ENCODE measurements around the gene CIROP.

The CIROP gene

DNA sequence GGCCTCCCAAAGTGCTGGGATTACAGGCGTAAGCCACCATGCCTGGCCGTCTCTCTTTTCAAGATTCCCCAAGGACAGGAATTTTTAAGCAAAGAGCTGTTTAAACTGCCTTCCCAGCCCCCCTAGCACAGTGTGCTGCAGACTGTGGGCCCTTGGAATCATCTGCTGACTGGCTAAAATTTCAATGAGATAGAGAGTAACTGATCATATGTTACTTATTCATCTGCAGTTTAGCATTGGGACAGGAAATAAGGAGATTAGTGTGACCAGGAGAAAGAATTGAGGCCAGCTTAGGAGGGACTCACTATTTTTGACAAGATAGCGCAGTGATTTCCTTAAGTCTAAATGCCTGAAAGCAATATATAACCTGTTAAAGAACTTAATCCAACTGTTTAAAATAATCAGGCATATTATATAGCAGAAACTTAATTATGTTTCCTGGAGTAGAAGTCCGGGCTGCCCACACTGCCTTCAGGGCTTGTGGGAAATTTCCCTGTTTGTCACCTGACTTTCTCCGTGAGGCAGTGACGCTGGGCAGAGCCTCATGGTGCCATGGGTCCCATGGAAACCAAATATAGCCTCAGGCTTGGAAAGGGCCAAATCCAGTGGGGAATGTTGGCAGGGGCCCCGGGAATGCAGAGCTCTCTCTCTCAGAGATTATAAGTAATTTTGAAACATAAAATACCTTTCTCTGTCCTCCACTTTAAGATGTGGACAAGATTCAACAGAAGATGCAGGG, 37.1 kb upstream of the CIROP start:
- TF ChIP-seq JUND (IDR thresholded peaks at IDR 0.05; ENCODE audit: low read depth), result no peak
- peak; percentile 28 to 91 for DNase-seq (ENCODE audit: low read depth in 1 of 2, low spot score in 1 of 2)
- in situ Hi-C loops (cut with HindIII; ENCODE audit: low pct_unique_long_range_greater_than_20kb, low sequenced_read_pairs), result no loop called here

- no peak for DNase-seq (ENCODE audit: low read depth in 1 of 2, low spot score in 1 of 2)
- in situ Hi-C loops (cut with HindIII; ENCODE audit: low pct_unique_long_range_greater_than_20kb, low sequenced_read_pairs), result no loop called here
- TF ChIP-seq JUND (IDR thresholded peaks at IDR 0.05; ENCODE audit: low read depth), result no peak
Measured at GRCh38 chr14:23140371-23140770, 35.6 kb upstream of the CIROP start.

- in situ Hi-C loops (cut with HindIII; ENCODE audit: low pct_unique_long_range_greater_than_20kb, low sequenced_read_pairs), result no loop called here
- no peak for DNase-seq (ENCODE audit: low read depth in 1 of 2, low spot score in 1 of 2)
- no peak for TF ChIP-seq JUND (IDR thresholded peaks at IDR 0.05; ENCODE audit: low read depth)
Measured at GRCh38 chr14:23139874-23140273, 35.1 kb upstream of the CIROP start.

GRCh38 chr14:23137813-23138535, 33.2 kb upstream of the CIROP start:
- no peak for TF ChIP-seq JUND (IDR thresholded peaks at IDR 0.05; ENCODE audit: low read depth)
- in situ Hi-C loops (cut with HindIII; ENCODE audit: low pct_unique_long_range_greater_than_20kb, low sequenced_read_pairs), result no loop called here
- no peak for DNase-seq (ENCODE audit: low read depth in 1 of 2, low spot score in 1 of 2)

DNA sequence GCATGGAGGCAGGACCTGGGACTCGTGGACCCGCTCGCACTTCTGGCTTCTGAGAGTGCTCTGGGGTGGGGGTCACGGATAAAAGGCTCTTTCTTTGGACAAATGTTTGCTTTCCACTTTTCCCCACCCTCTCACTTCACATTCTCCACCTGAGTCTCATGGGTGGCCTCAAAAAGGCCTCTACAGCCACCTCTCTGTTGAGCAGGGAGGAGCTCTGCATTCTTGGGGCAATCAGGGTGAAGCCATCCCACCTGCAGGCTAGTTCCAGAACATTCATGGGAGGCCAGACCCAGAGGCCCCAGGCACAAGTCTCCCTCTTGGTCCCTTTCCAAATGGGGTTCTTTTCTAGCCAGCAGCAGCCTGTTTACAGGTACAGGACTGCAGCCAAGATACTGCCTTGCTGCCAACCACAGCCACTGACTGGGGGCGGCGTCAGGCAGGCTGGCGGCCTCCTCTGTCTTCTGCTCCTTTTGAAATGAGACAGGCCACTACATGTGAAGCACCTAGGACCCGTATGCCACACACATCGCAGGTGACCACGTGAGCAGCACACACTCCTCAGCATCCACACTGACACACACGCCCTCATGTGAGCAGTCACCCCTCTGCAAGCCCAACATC, 32.5 kb upstream of the CIROP start:
- in situ Hi-C loops (cut with HindIII; ENCODE audit: low pct_unique_long_range_greater_than_20kb, low sequenced_read_pairs), result no loop called here
- no peak for DNase-seq (ENCODE audit: low read depth in 1 of 2, low spot score in 1 of 2)
- no peak for TF ChIP-seq JUND (IDR thresholded peaks at IDR 0.05; ENCODE audit: low read depth)

DNA sequence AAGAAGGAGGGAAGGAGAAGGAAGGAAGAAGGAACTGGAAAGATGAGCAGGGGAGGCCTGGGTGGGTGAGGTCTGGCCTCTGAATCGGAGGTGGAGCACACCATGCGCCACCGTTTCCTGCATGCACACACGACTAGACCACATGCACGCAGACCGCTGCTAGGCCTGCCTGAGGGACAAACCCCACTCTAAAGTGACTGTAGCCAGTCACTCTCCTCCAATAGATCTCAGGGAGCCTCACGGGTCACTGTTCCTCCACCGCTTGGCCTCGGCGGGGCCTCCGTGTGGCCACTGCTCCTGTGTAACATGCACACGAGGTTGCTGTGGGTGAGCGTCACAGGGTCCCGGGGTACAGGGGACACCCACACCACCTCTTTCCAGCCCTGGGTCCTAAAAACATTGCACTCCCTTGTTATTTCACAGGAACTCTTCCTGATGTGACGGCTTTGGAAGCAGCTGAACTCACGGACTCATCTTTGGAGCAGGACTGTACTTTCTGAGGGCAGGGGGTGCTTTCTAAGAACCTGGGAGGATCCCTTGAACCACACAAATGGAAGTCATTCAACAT, 31.9 kb upstream of the CIROP start:
- DNase-seq (ENCODE audit: low read depth in 1 of 2, low spot score in 1 of 2), result no peak
- no peak for TF ChIP-seq JUND (IDR thresholded peaks at IDR 0.05; ENCODE audit: low read depth)
- in situ Hi-C loops (cut with HindIII; ENCODE audit: low pct_unique_long_range_greater_than_20kb, low sequenced_read_pairs), result no loop called here

- TF ChIP-seq JUND (IDR thresholded peaks at IDR 0.05; ENCODE audit: low read depth), result no peak
- DNase-seq (ENCODE audit: low read depth in 1 of 2, low spot score in 1 of 2), result no peak
- in situ Hi-C loops (cut with HindIII; ENCODE audit: low pct_unique_long_range_greater_than_20kb, low sequenced_read_pairs), result no loop called here
Measured at GRCh38 chr14:23132970-23133369, 28.2 kb upstream of the CIROP start.

- in situ Hi-C loops (cut with HindIII; ENCODE audit: low pct_unique_long_range_greater_than_20kb, low sequenced_read_pairs), result no loop called here
- no peak for DNase-seq (ENCODE audit: low read depth in 1 of 2, low spot score in 1 of 2)
- no peak for TF ChIP-seq JUND (IDR thresholded peaks at IDR 0.05; ENCODE audit: low read depth)
Measured at GRCh38 chr14:23131482-23131881, 26.7 kb upstream of the CIROP start.

DNA sequence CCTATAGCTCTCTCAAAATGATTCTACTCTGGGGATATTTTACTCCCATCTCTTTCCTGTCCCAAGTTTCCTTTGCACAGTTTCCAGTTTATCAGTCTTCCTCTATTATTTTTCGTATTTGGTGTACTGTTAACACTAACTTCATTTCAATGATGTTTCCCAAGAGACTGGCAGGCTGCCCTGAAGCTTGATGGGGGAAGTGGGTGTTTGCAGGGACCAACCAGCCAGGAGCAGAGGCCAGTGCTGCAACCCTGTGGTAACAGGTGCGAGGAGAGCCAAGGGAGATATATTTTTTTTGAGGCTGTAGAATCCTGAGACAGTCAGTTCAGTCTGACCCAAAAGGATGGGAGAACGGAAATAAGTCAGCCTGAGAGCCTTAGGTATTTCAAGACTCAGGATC, 26.1 kb upstream of the CIROP start:
- in situ Hi-C loops (cut with HindIII; ENCODE audit: low pct_unique_long_range_greater_than_20kb, low sequenced_read_pairs), result no loop called here
- no peak for TF ChIP-seq JUND (IDR thresholded peaks at IDR 0.05; ENCODE audit: low read depth)
- no peak for DNase-seq (ENCODE audit: low read depth in 1 of 2, low spot score in 1 of 2)

DNA sequence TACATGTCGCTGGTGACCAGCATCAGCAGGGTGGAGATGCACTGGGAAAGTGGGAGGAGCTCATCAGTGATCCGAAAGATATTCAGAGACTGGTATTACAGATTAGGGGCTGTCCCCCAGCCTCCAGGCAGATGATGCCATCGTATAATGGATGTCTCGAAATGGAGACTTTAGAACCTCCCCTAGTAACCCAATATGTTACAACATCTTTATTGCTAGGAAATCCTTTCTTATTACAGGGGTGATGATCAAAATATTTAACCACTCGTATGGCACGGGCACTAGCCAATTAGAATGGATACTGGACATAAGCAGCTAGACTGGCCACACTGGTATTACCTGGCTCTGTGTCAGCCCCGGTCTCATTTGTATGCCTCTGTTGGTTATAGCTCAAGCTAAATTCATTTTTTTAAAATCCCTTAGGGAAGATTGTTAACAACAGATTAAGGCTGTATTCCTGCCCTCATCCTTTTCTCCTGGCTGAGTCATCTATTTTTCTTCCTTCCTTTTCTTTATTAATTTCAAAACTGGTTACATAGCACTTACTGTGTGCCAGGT, 25.0 kb upstream of the CIROP start:
- no peak for TF ChIP-seq JUND (IDR thresholded peaks at IDR 0.05; ENCODE audit: low read depth)
- in situ Hi-C loops (cut with HindIII; ENCODE audit: low pct_unique_long_range_greater_than_20kb, low sequenced_read_pairs), result no loop called here
- peak; percentile 75 to 90 for DNase-seq (ENCODE audit: low read depth in 1 of 2, low spot score in 1 of 2)

DNA sequence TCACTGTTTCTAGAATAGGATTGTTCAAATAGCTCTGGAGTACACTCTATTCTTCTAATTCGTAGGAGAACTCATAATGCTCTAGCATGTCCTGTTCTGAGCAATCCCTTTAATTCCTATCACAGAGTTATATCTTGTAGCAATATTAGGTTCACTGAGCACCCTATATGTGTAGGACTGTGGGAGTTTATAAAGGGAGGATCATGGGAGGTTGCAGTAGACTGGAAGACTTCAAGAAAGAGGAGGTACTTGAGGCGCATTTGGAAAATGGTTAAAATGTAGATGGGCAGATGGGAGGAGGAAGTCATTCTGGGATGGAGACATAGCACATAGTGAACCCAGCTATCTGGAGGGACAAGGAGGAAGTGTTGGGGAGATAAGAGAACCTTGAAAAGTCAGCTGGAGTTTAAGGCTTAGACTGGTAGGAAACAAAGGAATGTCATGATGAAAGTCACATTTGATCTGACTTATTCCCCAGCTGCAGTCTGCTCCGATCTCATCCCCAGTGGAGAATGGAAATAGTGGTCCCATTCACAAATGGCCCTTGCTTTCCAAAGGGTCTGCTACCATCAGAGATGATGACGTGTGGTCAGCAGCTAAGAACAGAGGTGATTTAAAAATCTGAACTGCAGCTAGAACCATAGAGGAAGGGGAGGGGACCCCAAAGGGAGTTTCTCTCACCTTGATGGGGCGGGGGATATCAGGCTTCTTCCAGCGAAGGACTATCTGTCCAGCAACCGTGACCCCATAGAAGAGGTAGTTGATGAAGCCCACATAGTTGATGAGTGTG, 24.4 kb upstream of the CIROP start:
- no peak for TF ChIP-seq JUND (IDR thresholded peaks at IDR 0.05; ENCODE audit: low read depth)
- no peak for DNase-seq (ENCODE audit: low read depth in 1 of 2, low spot score in 1 of 2)
- in situ Hi-C loops (cut with HindIII; ENCODE audit: low pct_unique_long_range_greater_than_20kb, low sequenced_read_pairs), result no loop called here

DNA sequence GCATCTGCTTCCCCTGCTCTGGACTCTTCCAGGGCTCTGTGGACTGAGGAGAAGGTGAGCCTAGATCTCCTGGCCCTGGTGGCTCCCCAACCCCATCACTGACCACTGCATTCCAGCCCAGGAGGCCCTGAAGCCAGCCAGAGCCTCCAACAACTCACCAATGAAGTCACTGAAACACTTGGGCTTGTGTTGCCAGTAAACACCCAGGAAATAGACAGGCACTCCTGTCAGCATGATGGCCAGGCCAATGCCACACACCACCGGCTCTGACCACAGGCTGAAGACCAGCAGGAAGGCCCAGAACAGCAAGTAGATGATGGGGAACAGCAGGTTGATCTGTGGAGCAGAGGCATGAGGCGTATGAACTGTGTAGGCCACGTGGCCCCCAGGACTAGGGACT, 23.1 kb upstream of the CIROP start:
- no peak for TF ChIP-seq JUND (IDR thresholded peaks at IDR 0.05; ENCODE audit: low read depth)
- in situ Hi-C loops (cut with HindIII; ENCODE audit: low pct_unique_long_range_greater_than_20kb, low sequenced_read_pairs), result no loop called here
- no peak for DNase-seq (ENCODE audit: low read depth in 1 of 2, low spot score in 1 of 2)
